Lower leg skin (tissue), 3 donors: Measurements from ENCODE around the gene PIK3CA.

ENCODE experiments used
- POLR2A ChIP-seq, 2 donors: fragments of 450-650 bp; IDR thresholded peaks; one replicate each; pipeline ENCODE4 v1.6.1; 2016 to 2017; ENCODE audit warnings: antibody characterized with exemption in 2 of 2, mild to moderate bottlenecking in 1 of 2, moderate library complexity in 1 of 2
- TF ChIP-seq, protein P1 (sequence below), 3 donors: fragments of 450-650 bp; IDR thresholded peaks; one replicate each; pipeline ENCODE4 v1.5.1; 2016; ENCODE audit warnings: antibody characterized with exemption in 3 of 3, mild to moderate bottlenecking in 3 of 3, moderate library complexity in 2 of 3

DNA sequence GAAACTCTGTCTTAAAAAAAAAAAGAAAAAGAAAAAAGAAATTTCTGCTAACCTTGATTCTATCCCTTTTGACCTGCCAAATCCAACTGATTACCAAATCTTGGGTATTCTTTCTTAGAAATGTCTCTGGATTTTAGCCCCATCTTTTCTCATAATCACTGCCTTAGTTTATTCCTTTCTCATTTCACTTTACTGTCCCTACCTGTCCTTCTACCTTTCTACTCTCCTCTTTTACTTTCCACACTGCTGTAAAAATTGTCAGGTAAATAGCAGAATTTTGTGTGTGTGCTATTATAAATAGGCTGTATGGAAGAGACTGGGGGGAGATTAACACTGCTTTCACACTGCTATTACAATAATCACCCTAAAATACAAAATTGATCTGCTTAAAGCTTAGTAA, 16.7 kb downstream of the PIK3CA start:
- TF ChIP-seq, protein P1, sequence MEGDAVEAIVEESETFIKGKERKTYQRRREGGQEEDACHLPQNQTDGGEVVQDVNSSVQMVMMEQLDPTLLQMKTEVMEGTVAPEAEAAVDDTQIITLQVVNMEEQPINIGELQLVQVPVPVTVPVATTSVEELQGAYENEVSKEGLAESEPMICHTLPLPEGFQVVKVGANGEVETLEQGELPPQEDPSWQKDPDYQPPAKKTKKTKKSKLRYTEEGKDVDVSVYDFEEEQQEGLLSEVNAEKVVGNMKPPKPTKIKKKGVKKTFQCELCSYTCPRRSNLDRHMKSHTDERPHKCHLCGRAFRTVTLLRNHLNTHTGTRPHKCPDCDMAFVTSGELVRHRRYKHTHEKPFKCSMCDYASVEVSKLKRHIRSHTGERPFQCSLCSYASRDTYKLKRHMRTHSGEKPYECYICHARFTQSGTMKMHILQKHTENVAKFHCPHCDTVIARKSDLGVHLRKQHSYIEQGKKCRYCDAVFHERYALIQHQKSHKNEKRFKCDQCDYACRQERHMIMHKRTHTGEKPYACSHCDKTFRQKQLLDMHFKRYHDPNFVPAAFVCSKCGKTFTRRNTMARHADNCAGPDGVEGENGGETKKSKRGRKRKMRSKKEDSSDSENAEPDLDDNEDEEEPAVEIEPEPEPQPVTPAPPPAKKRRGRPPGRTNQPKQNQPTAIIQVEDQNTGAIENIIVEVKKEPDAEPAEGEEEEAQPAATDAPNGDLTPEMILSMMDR (IDR thresholded peaks at IDR 0.05) = no peak
- no peak for TF ChIP-seq POLR2A (IDR thresholded peaks at IDR 0.05)
